Measurements from ENCODE around the gene GLIS1. TPM values are rescaled to one million over a fixed set of nuclear protein-coding genes. Genes with fewer than 3 reads are reported as not detected.

Gene GLIS1
- polyA plus RNA-seq, 3 donors: not detected

DNA sequence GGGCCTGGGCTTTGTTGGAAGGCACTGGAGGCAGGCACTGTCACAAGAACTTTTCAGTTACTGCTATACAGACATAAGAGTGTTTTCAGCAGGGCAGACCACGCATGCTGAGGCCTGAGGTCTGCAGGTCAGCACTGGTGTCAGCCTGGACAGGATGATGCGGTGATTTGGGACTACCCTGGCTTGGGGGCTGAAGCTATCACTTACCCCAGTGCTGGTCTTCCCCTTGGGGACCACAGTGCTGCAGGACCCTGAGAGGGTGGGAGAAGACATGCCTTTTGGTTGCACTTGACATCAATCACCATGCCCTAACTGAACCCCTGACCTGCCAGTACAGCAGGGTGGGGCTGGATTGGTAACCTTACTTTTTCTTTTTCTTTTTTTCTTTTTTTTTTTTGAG is 270.6 kb downstream of the GLIS1 start:
- Histone ChIP-seq H3K36me3 (replicated peaks in 1 of 2; ENCODE audit: control insufficient read depth in 1 of 2, insufficient read depth in 2 of 2, low read length in 2 of 2) (no peaks in the 10 kb centered on the region), H2AFZ (ENCODE audit: insufficient read depth, low read depth, low read length, poor library complexity, severe bottlenecking) (no peak overlapping the region), H3K9me3 (replicated peaks in 1 of 2; ENCODE audit: control insufficient read depth in 1 of 2, insufficient read depth in 1 of 2, low read length in 2 of 2) (no peaks in the 10 kb centered on the region), H3K27ac (ENCODE audit: low read depth in 1 of 2, low read length in 2 of 2) (no peak overlapping the region), H3K4me3 (replicated peaks in 1 of 3; ENCODE audit: low read depth in 2 of 3, low read length in 3 of 3) (no peak overlapping the region), H3K4me2 (replicated peaks; ENCODE audit: extremely low read depth, low read length, poor library complexity, severe bottlenecking) (no peak overlapping the region), H3K27me3 (ENCODE audit: control insufficient read depth in 2 of 2, insufficient read depth in 2 of 2, low read length in 2 of 2) (no peaks in the 10 kb centered on the region), H3K4me1 (ENCODE audit: control insufficient read depth in 1 of 2, insufficient read depth in 2 of 2, low read length in 2 of 2) (no peaks in the 10 kb centered on the region), H4K20me1 (ENCODE audit: insufficient read depth, low read length) (no peaks in the 10 kb centered on the region), H3K9ac (ENCODE audit: insufficient read depth, low read length, poor library complexity, severe bottlenecking) (no peak overlapping the region), H3K79me2 (ENCODE audit: insufficient read depth, low read length) (no peaks in the 10 kb centered on the region)
- TF ChIP-seq, protein P1, sequence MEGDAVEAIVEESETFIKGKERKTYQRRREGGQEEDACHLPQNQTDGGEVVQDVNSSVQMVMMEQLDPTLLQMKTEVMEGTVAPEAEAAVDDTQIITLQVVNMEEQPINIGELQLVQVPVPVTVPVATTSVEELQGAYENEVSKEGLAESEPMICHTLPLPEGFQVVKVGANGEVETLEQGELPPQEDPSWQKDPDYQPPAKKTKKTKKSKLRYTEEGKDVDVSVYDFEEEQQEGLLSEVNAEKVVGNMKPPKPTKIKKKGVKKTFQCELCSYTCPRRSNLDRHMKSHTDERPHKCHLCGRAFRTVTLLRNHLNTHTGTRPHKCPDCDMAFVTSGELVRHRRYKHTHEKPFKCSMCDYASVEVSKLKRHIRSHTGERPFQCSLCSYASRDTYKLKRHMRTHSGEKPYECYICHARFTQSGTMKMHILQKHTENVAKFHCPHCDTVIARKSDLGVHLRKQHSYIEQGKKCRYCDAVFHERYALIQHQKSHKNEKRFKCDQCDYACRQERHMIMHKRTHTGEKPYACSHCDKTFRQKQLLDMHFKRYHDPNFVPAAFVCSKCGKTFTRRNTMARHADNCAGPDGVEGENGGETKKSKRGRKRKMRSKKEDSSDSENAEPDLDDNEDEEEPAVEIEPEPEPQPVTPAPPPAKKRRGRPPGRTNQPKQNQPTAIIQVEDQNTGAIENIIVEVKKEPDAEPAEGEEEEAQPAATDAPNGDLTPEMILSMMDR (IDR thresholded peaks at IDR 0.05): no peak
- Mint-ChIP-seq H3K4me1 (peaks cover 4% of the 10 kb centered on the region), H3K4me3 (no peak overlapping the region), H3K9me3 (peaks cover 0 to 1% (median 0%) of the 10 kb centered on the region in 7 donors), H3K27me3 (ENCODE audit: low read depth in 3 of 3) (peaks cover 1 to 2% (median 2%) of the 10 kb centered on the region in 3 donors), H3K27ac (no peak overlapping the region), H3K36me3 (no peaks in the 10 kb centered on the region)
- intact Hi-C loops (cut with micrococcal nuclease): no loop called here
- 100% methylated on average over 2 of the region's 2 CpGs for WGBS (ENCODE audit: insufficient coverage)
- DNase-seq: no peak

DNA sequence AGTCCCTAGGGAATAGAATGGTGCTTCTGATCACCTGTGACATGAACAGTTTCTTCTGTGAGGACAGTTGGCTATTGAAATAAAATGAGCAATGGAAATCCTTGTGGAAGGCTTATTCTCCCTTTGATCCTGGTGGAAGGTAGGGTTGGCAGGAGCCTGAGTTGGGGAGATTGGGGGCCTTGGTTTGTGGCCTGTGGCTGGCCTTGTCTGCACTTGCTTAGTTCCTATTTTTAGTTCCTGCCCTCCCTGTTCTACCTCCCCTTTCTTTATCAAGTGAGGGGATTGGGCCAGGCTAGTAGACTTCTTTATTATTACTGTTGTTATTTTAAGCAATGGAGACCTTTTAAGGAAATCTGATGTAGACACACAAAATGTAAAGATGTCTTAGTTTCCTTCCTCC is 271.6 kb downstream of the GLIS1 start:
- Histone ChIP-seq H3K79me2 (ENCODE audit: insufficient read depth, low read length) (no peaks in the 10 kb centered on the region), H3K4me3 (replicated peaks in 1 of 3; ENCODE audit: low read depth in 2 of 3, low read length in 3 of 3) (no peak overlapping the region), H3K27ac (ENCODE audit: low read depth in 1 of 2, low read length in 2 of 2) (no peak overlapping the region), H3K4me2 (replicated peaks; ENCODE audit: extremely low read depth, low read length, poor library complexity, severe bottlenecking) (no peak overlapping the region), H3K9ac (ENCODE audit: insufficient read depth, low read length, poor library complexity, severe bottlenecking) (no peak overlapping the region), H2AFZ (ENCODE audit: insufficient read depth, low read depth, low read length, poor library complexity, severe bottlenecking) (no peak overlapping the region), H3K4me1 (ENCODE audit: control insufficient read depth in 1 of 2, insufficient read depth in 2 of 2, low read length in 2 of 2) (no peaks in the 10 kb centered on the region), H3K9me3 (replicated peaks in 1 of 2; ENCODE audit: control insufficient read depth in 1 of 2, insufficient read depth in 1 of 2, low read length in 2 of 2) (no peaks in the 10 kb centered on the region), H4K20me1 (ENCODE audit: insufficient read depth, low read length) (no peaks in the 10 kb centered on the region), H3K27me3 (ENCODE audit: control insufficient read depth in 2 of 2, insufficient read depth in 2 of 2, low read length in 2 of 2) (no peaks in the 10 kb centered on the region), H3K36me3 (replicated peaks in 1 of 2; ENCODE audit: control insufficient read depth in 1 of 2, insufficient read depth in 2 of 2, low read length in 2 of 2) (no peaks in the 10 kb centered on the region)
- TF ChIP-seq, protein P1 (IDR thresholded peaks at IDR 0.05): no peak
- Mint-ChIP-seq H3K36me3 (no peaks in the 10 kb centered on the region), H3K27me3 (ENCODE audit: low read depth in 3 of 3) (peaks cover 0 to 2% (median 1%) of the 10 kb centered on the region in 3 donors), H3K4me3 (no peak overlapping the region), H3K27ac (no peak overlapping the region), H3K4me1 (peaks cover 4% of the 10 kb centered on the region), H3K9me3 (peaks cover 0 to 1% (median 0%) of the 10 kb centered on the region in 7 donors)
- intact Hi-C loops (cut with micrococcal nuclease): no loop called here
- DNase-seq: no peak
